HG03378 (cell line): ENCODE measurements around the gene SNED1.

Source experiments
- ATAC-seq: cut with Tn5 transposase; IDR thresholded peaks from one replicate; pipeline ENCODE4 v1.9.1; 2021; ENCODE audit warnings: mild to moderate bottlenecking, moderate library complexity; ENCODE audit not compliant: unreplicated experiment

SNED1 gene

DNA sequence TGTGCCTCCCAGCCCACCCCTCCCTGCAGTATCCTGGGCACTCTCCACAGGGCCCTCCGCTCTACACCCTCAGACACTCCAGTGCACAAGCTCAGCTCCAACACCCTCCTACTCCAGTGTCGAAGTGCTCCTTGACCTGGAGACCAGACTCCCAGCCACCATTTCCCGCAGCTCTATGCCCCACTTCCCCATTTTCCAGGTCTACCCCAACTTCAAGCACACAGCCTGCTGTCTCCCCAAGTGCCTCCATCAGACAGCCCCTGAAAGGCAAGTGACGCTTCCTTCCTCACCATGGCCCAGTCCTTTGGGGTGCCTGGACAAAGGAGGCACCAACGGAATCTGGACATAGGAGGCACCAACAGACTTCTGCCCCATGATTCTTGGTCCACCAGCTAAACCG lies 143.6 kb downstream of the SNED1 start:
- ATAC-seq, result no peak

DNA sequence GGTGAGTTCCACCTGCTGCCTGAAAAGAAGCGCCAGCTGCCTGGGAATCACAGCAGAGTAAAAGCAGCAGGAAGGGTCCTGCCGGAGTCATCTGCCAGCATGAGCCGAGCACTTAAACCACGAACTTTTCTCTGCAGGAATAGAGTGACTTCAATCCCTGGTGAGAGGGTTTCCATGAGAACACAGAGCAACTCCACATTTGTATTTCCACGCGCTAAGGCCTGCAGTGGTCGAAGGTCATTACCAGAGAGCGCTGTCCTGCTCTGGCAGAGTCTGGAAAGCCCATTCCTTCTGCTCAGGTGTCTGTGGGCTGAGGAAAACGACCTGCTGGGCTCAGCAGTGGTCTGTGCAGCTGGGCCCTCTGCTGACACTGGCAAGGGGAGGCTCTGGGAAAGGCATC lies 144.2 kb downstream of the SNED1 start:
- no peak for ATAC-seq
